GM23338 (cell line): Measurements from ENCODE around the gene RAB25. TPM values are rescaled to one million over a fixed set of nuclear protein-coding genes. Genes with fewer than 3 reads are reported as not detected.

Source experiments
- ATAC-seq: fragments of 200-7000 bp; cut with Tn5 transposase; 3 replicates; pipeline ENCODE4 v1.9.1; 2020
- DNase-seq: peaks from one replicate; pipeline ENCODE4 v3.0.0-alpha.2; 2015; ENCODE audit warnings: low spot score
- H2AFZ ChIP-seq: fragments of 200-600 bp; sonication (generic); 2 replicates; pipeline ENCODE4 v1.8.0; 2016; ENCODE audit warnings: antibody characterized with exemption, mild to moderate bottlenecking, moderate library complexity
- H3F3A ChIP-seq: fragments of 200-600 bp; sonication (generic); replicated peaks from 2 replicates; pipeline ENCODE4 v1.8.0; 2017; ENCODE audit warnings: antibody characterized with exemption, mixed run types, low read depth
- H3K27ac ChIP-seq: fragments of 200-600 bp; sonication (generic); 2 replicates; pipeline ENCODE4 v1.6.1; 2016; ENCODE audit warnings: low read depth
- H3K27me3 ChIP-seq: fragments of 200-600 bp; sonication (generic); 2 replicates; pipeline ENCODE4 v1.8.0; 2016; ENCODE audit warnings: mild to moderate bottlenecking, mixed run types, moderate library complexity; ENCODE audit not compliant: insufficient read depth
- H3K36me3 ChIP-seq: fragments of 200-600 bp; sonication (generic); 2 replicates; pipeline ENCODE4 v1.8.0; 2016; ENCODE audit warnings: mild to moderate bottlenecking; ENCODE audit not compliant: insufficient read depth
- H3K4me1 ChIP-seq: fragments of 200-600 bp; sonication (generic); 2 replicates; pipeline ENCODE4 v1.8.0; 2016; ENCODE audit warnings: mild to moderate bottlenecking, moderate library complexity; ENCODE audit not compliant: insufficient read depth
- H3K4me2 ChIP-seq: fragments of 200-600 bp; sonication (generic); 2 replicates; pipeline ENCODE4 v1.7.1; 2017; ENCODE audit warnings: mixed run types
- H3K4me3 ChIP-seq: fragments of 200-600 bp; sonication (generic); 2 replicates; pipeline ENCODE4 v1.6.1; 2016; ENCODE audit warnings: mixed run types
- H3K79me2 ChIP-seq: fragments of 200-600 bp; sonication (generic); replicated peaks from 2 replicates; pipeline ENCODE4 v1.8.0; 2017; ENCODE audit warnings: mild to moderate bottlenecking; ENCODE audit not compliant: insufficient read depth
- H3K9me2 ChIP-seq: fragments of 200-600 bp; sonication (generic); 2 replicates; pipeline ENCODE4 v1.8.0; 2017; ENCODE audit not compliant: insufficient read depth
- H4K20me1 ChIP-seq: fragments of 200-600 bp; sonication (generic); replicated peaks from 2 replicates; pipeline ENCODE4 v1.8.0; 2017; ENCODE audit warnings: mild to moderate bottlenecking; ENCODE audit not compliant: insufficient read depth
- H3K27ac Mint-ChIP-seq: 2 replicates; pipeline ENCODE4 v1.8.0; 2020; ENCODE audit warnings: inconsistent platforms, mild to moderate bottlenecking, moderate library complexity, mixed read lengths
- H3K27me3 Mint-ChIP-seq: 3 replicates; pipeline ENCODE4 v1.8.0; 2022; ENCODE audit warnings: low read depth, mild to moderate bottlenecking, moderate library complexity, mixed read lengths, inconsistent platforms; ENCODE audit not compliant: insufficient read depth, poor library complexity
- H3K36me3 Mint-ChIP-seq: 3 replicates; pipeline ENCODE4 v1.8.0; 2021; ENCODE audit warnings: low read depth, mild to moderate bottlenecking, inconsistent platforms, moderate library complexity, mixed read lengths
- H3K4me1 Mint-ChIP-seq: 3 replicates; pipeline ENCODE4 v1.8.0; 2020; ENCODE audit warnings: mild to moderate bottlenecking, inconsistent platforms, mixed read lengths
- H3K4me3 Mint-ChIP-seq: 3 replicates; pipeline ENCODE4 v1.8.0; 2021; ENCODE audit warnings: moderate library complexity, mild to moderate bottlenecking, inconsistent platforms, mixed read lengths
- H3K9me3 Mint-ChIP-seq: 3 replicates; pipeline ENCODE4 v1.8.0; 2020; ENCODE audit warnings: moderate library complexity, mild to moderate bottlenecking, inconsistent platforms, mixed read lengths
- CTCF ChIP-seq, 2 experiments: fragments of 200-600 bp in 1 of 2; sonication (generic) in 1 of 2; conservative IDR thresholded peaks; 2 replicates each; pipeline versions ENCODE4 v1.5.1 to v1.6.1; 2016 to 2017; ENCODE audit warnings: antibody characterized with exemption in 2 of 2, low read depth in 2 of 2, mild to moderate bottlenecking in 2 of 2, moderate library complexity in 1 of 2
- ETS1 ChIP-seq: IDR thresholded peaks from 2 replicates; pipeline ENCODE4 v1.6.1; 2016; ENCODE audit warnings: antibody characterized with exemption
- EZH2 ChIP-seq: fragments of 200-600 bp; sonication (generic); IDR thresholded peaks from one replicate; pipeline ENCODE4 v1.8.0; 2017; ENCODE audit warnings: antibody characterized with exemption, mild to moderate bottlenecking, low read depth; ENCODE audit not compliant: unreplicated experiment
- EZH2phosphoT487 ChIP-seq: fragments of 200-600 bp; sonication (generic); IDR thresholded peaks from one replicate; pipeline ENCODE4 v1.8.1; 2018; ENCODE audit warnings: antibody characterized with exemption; ENCODE audit not compliant: unreplicated experiment
- JUNB ChIP-seq: IDR thresholded peaks from one replicate; pipeline ENCODE4 v1.6.1; 2016; ENCODE audit warnings: antibody characterized with exemption; ENCODE audit not compliant: unreplicated experiment
- NANOG ChIP-seq: IDR thresholded peaks from 2 replicates; pipeline ENCODE4 v1.6.1; 2016; ENCODE audit warnings: antibody characterized with exemption, borderline replicate concordance
- REST ChIP-seq: IDR thresholded peaks from one replicate; pipeline ENCODE4 v1.6.1; 2018; ENCODE audit warnings: antibody characterized with exemption; ENCODE audit not compliant: unreplicated experiment
- STAT1 ChIP-seq: IDR thresholded peaks from one replicate; pipeline ENCODE4 v1.6.1; 2016; ENCODE audit warnings: antibody characterized with exemption; ENCODE audit not compliant: unreplicated experiment
- ZNF114 ChIP-seq: fragments of 250-450 bp; sonication (Bioruptor Pico); IDR thresholded peaks from 2 replicates; pipeline ENCODE4 v1.5.0; 2020; ENCODE audit warnings: mild to moderate bottlenecking, moderate library complexity
- ZNF331 ChIP-seq: fragments of 250-450 bp; sonication (Bioruptor Pico); IDR thresholded peaks from 2 replicates; pipeline ENCODE4 v1.5.0; 2020; ENCODE audit warnings: low read depth, mild to moderate bottlenecking, moderate library complexity
- polyA plus RNA-seq: library from polyadenylated mRNA; unstranded; fragments of >200 nt; fragmentation: Nextera tagmentation; extraction: Ambion mirVana; gene quantifications from 2 replicates; pipeline ENCODE4 v1.2.1, GENCODE V29; 2016
- total RNA-seq: library from RNA; depleted of rRNA; stranded (reverse); fragments of >200 nt; shearing (Covaris generic); gene quantifications from 2 replicates; pipeline ENCODE4 v1.2.3, GENCODE V29; 2014

RAB25 gene
- total and polyA plus RNA-seq, 2 experiments from 2014 or later: 30.0 to 42.7 TPM

GRCh38 chr1:156086256-156086662 lies 25.3 kb downstream of the RAB25 start:
- Histone ChIP-seq H3F3A (peaks cover 30% of the 10 kb centered on the region), H2AFZ (no peak overlapping the region), H4K20me1 (peaks cover 9% of the 10 kb centered on the region), H3K36me3 (no peaks in the 10 kb centered on the region), H3K4me3 (no peak overlapping the region), H3K27ac (no peak overlapping the region), H3K9me2 (no peaks in the 10 kb centered on the region), H3K4me1 (peaks cover 34% of the 10 kb centered on the region), H3K27me3 (no peaks in the 10 kb centered on the region), H3K79me2 (peaks cover 13% of the 10 kb centered on the region), H3K4me2 (peak overlapping the region; percentile 1; the same call in 1 of the 2 replicates)
- H3K36me3 Mint-ChIP-seq: peaks cover 5% of the 10 kb centered on the region; the same call in 1 of the 3 replicates
- DNase-seq (no peak), ATAC-seq (no peak)
- peaks cover under 1% of the 10 kb centered on the region; the same call in 1 of the 3 replicates for H3K9me3 Mint-ChIP-seq
- H3K27ac Mint-ChIP-seq: no peak overlapping the region
- TF ChIP-seq REST (no peak), EZH2 (no peak), ZNF331 (CRISPR knock-in tag) (no peak)
- peaks cover 18% of the 10 kb centered on the region for H3K27me3 Mint-ChIP-seq
- peaks cover 51% of the 10 kb centered on the region for H3K4me1 Mint-ChIP-seq
- H3K4me3 Mint-ChIP-seq: no peak overlapping the region; the same call in 2 of the 3 replicates

- H3K36me3 ChIP-seq: no peaks in the 10 kb centered on the region
- H3K4me2 ChIP-seq: no peak overlapping the region
- H3K4me3 Mint-ChIP-seq: no peak overlapping the region
- H3K79me2 ChIP-seq: peaks cover 3% of the 10 kb centered on the region
- H3K27ac Mint-ChIP-seq: no peak overlapping the region
- H3K27ac ChIP-seq: no peak overlapping the region
- H3K27me3 Mint-ChIP-seq: peaks cover 12% of the 10 kb centered on the region
- no peaks in the 10 kb centered on the region for H3K27me3 ChIP-seq
- no peaks in the 10 kb centered on the region for H3K9me2 ChIP-seq
- H3K9me3 Mint-ChIP-seq: no peaks in the 10 kb centered on the region
- H3F3A ChIP-seq: peaks cover 11% of the 10 kb centered on the region
- peaks cover 3% of the 10 kb centered on the region for H4K20me1 ChIP-seq
- ATAC-seq (peak; percentile 8; the same call in 2 of the 3 replicates), DNase-seq (no peak)
- H3K4me1 Mint-ChIP-seq: peaks cover 36% of the 10 kb centered on the region
- H3K36me3 Mint-ChIP-seq: peaks cover 12% of the 10 kb centered on the region; the same call in 2 of the 3 replicates
- H2AFZ ChIP-seq: no peak overlapping the region
- H3K4me1 ChIP-seq: peaks cover 20% of the 10 kb centered on the region
- no peak overlapping the region for H3K4me3 ChIP-seq
- TF ChIP-seq ETS1 (no peak), EZH2phosphoT487 (no peak), EZH2 (no peak), ZNF114 (no peak), NANOG (no peak), REST (no peak), STAT1 (no peak), CTCF (conservative IDR thresholded peaks at IDR 0.05; ENCODE audit: low read depth in 2 of 2) (no peak), ZNF331 (CRISPR knock-in tag) (no peak), JUNB (no peak)
These were observed 28.7 kb downstream of the RAB25 start for GRCh38 chr1:156089704-156090103.
